GM12875 (cell line): Measurements from ENCODE around the gene THAP7.

Experiments used
- H3K4me3 ChIP-seq: one replicate; pipeline ENCODE4 v1.5.1; 2011; ENCODE audit warnings: low read depth, low read length, control low read depth
- TF ChIP-seq, protein P1 (sequence below): IDR thresholded peaks from 2 replicates; pipeline ENCODE4 v1.5.1; 2011; ENCODE audit warnings: low read depth, mild to moderate bottlenecking, control low read depth, inconsistent platforms, low read length, moderate library complexity, borderline replicate concordance; ENCODE audit not compliant: insufficient read depth

The THAP7 gene

DNA sequence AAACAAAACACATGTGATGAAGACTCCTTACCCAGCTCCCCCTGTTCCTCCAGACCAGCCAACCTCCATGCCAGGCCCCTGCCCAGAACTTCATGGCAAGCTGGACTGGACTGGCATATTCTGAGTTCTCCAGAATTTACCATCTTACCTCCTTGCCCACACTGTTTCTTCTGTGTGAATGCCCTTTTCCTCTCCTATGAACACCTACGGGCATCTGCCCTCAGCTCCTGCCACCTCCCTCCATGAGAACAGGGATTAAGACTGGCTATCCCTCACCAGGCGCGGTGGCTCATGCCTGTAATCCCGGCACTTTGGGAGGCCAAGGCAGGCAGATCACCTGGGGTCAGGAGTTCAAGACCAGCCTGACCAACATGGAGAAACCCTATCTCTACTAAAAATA lies 41.3 kb downstream of the THAP7 start:
- no peak overlapping the region for H3K4me3 ChIP-seq
- TF ChIP-seq, protein P1, sequence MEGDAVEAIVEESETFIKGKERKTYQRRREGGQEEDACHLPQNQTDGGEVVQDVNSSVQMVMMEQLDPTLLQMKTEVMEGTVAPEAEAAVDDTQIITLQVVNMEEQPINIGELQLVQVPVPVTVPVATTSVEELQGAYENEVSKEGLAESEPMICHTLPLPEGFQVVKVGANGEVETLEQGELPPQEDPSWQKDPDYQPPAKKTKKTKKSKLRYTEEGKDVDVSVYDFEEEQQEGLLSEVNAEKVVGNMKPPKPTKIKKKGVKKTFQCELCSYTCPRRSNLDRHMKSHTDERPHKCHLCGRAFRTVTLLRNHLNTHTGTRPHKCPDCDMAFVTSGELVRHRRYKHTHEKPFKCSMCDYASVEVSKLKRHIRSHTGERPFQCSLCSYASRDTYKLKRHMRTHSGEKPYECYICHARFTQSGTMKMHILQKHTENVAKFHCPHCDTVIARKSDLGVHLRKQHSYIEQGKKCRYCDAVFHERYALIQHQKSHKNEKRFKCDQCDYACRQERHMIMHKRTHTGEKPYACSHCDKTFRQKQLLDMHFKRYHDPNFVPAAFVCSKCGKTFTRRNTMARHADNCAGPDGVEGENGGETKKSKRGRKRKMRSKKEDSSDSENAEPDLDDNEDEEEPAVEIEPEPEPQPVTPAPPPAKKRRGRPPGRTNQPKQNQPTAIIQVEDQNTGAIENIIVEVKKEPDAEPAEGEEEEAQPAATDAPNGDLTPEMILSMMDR = no peak

DNA sequence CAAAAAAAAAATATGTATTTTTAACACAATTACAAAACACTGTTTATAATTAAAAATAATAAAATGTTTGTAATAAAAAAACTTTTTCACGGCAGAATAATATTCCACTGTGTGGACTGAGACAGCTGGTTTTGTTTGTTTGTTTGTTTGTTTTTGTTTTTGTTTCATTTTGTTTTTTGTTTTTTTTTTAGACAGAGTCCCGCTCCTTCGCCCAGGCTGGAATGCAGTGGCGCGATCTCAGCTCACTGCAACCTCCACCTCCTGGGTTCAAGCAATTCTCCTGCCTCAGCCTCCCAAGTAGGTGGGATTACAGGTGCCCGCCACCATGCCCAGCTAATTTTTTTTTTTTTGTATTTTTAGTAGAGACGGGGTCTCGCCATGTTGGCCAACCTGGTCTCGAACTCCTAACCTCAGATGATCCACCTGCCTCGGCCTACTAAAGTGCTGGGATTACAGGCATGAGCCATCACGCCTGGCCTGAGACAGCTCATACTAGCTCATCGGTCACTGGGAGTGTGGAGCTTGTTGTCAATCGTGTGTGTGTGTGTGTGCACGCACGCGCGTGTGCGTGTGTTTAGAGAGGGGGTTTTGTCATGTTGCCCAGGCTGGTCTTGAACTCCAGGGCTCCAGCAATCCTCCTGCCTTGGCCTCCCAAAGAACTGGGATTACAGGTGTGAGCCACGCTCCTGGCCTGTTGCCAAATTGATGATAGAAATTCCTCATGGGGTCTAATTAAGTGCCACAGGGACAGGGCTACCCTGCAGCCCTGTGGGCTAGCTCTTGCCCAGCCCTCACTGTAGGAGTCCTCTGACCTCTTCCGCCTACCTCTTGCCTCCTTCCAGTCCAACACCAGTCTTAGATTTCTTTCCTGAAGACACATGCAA lies 42.1 kb downstream of the THAP7 start:
- H3K4me3 ChIP-seq = no peak overlapping the region
- TF ChIP-seq, protein P1 = no peak

DNA sequence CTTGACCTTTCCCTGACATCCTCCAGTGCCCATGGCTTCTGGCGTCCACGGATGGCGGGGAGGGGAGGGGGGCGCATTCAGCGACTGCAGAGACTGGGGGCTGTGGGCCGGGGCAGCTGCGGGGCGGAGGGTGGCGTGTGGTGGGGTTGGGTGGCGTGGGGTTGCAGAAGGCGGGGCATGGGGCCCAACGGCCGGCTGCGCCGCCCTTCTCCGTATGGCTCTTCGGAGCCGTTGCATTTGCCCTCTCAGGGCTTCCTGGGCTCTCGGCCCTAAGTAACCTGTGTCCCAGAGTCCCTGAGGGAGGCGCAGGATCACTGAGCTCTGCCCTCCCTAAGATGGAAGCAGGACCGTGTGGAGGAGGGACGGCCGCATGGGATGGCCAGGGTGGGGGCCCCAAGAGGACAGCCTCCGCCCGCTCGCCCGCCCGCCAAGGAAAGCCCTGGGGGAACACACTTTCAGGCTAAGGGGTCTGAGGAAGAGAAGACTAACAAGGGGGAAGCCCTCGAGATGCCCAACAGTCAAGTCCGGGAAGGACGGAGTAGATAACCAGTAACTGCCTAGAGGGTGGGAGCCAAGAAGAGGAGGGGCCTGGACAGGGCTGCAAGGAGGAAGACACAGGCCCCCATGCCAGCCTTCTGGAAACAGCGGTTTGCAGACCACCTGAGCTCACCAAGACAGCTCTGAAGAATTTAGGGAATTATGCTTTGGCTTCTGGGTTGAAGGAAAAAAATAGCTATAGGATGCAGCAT lies 44.1 kb downstream of the THAP7 start:
- peak overlapping the region; percentile 55 for H3K4me3 ChIP-seq
- TF ChIP-seq, protein P1 = no peak

DNA sequence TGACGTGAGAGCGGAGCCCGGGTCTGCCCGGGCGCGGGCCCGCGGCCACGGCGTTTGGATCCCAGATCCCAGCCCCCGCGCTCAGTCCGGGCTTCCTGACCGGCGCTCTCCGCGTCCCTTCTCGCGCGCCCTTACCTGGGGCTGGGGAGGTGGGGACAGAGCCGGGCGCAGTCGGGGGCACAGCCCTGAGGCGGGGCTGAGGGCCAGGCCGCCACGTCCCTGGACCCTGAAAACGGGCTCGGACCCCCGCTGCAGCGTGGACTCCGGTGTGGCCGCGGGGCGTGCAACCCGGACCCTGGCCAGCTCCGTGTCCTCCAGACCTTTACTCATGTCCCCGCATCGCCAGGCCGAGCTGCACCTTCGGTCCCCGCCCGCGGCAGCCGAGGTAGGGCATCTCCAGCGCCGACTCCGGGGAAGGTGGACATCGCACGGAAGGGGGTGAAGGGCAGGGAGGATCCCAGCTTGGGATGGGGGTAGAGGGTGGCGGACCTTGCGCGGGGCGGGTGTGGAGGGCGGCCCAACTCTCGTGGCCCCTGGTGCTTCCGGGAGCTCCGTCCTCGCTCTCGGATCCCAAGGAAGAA lies 44.7 kb downstream of the THAP7 start:
- peak overlapping the region; percentile 55 for H3K4me3 ChIP-seq
- TF ChIP-seq, protein P1 = no peak

DNA sequence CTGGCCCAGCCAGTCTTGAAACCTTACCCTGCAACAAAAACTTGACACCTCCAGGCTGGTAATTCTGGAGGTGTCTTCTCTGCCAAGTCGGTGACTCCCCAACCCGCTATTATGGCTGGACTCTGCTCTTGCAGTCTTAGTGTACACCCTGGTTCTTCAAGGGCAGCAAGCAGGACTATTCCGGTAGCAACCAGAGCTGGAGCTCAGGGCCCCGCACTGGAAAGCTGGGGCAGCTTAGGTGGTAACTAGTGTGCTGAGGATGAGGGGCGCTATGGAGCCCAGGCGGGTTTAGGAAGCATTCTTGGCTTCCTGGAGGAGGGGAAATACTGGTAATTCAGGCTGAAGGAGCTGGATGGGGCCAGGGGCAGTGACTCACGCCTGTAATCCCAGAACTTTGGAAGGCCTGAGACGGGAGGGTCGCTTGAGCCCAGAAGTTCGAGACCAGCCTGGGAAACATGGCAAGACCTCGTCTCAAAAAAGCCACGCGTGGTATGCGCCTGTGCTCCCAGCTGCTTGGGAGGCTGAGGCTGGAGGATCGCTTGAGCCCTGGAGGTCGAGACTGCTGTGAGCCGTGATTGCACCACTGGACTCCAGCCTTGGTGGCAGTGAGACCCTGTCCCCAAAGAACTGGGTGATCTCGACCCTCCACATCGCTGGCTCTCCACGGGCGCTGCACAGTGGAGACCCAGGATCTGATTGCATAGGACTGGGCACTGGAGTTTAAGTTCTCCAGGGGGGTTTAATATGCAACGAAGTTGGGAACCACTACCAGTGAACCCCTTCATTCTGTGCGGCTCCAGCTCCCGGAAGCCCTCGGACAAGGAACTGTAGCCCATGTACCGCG lies 45.4 kb downstream of the THAP7 start:
- TF ChIP-seq, protein P1 = no peak
- peak overlapping the region; percentile 55 for H3K4me3 ChIP-seq

DNA sequence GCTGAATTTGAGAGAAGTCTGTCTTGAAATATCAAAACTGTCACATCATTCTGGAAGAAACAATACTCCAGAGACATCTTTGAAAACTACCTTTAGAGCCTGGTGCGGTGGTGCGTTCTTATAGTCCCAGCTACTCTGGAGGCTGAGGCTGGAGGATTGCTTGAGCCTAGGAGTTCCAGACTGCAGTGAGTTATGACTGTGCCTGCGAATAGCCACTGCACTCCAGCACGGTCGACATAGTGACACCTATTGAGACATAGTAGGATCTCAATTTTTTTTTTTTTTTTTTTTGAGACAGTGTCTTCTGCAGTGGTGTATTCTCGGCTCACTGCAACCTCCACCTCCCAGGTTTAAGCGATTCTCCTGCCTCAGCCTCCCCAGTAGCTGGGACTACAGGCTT lies 46.4 kb downstream of the THAP7 start:
- H3K4me3 ChIP-seq = no peak overlapping the region
- TF ChIP-seq, protein P1 = no peak
